ENCODE results near the gene SORCS2.

Gene SORCS2

DNA sequence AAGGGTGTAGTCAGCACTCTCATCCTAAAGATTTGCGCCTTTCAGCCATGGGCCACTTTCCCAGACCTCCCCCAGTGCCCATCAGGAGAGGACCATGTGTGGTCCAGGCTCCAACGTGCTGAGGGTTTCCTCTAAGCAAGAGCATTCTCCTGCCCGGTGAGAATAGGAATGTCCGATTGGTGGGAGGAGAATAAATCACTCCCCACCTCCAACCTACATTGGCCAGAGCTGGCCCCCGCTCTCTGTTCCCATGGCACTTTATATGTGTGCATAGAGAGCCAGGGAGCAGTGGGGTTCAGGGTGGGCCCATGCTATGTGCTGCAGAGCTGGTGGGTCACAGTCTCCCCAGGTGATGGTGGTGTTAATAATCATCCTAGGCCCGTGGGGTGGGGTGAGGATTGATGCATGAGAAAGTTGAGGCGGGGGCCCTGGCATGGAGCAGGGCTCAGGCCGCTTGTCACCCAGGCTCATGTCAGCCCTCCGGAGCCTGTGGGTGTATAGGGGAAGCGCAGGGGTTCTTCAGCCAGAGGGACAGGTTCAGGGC is 6.8 kb upstream of the SORCS2 start:
- no peak for DNase-seq

DNA sequence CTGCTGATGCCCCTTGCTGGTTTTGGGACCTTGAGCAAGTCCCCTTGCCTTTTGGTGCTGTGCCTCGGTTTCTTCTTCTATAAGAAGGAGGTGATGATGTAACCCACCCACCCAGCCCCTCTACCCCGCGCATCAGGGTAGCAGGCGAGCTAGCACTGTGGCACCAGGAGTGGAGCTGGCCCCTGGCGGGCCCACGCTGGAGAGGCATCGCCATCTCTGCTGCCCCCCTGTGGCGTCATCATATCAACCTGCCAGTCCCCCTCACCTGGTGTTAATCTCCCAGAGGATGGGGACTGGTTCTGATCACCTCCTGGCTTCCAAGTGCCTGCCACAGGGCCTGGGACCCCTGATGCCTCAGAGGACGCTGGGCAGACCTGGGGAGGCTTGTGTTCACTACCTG is 6.3 kb upstream of the SORCS2 start:
- no peak for DNase-seq

DNA sequence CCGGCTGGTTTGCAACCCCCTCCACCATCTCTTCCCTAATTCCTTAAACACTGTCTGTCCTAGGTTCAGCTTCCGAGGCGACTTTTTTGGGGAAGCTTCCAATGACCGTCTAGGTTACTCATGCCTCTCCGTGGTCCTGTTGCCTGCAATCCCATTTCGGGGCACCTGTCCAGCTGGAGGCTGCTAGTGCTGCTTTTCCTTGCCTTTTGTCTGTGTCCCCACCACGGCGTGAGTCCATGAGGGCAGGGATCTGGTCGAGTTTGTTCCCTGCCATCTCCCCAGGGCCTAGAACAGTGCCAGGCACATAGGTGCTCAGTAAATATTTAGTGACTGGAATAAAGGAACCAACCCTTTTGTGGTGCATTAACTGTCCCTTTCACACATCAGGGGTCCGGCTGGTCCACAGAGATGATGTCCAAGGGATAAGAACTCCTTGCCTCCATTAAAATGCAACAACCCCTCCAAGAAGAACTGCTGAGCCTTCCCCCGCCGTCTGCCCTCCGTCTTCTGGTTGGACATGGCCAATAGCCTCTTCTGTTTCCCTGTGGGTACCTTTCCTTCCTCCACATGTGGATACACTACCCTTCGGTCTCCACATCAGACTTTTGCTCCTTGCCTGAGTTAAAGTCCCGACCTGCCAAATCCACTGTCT is 5.7 kb upstream of the SORCS2 start:
- no peak for DNase-seq

GRCh38 chr4:7187168-7187535 is 5.2 kb upstream of the SORCS2 start:
- DNase-seq: no peak

DNA sequence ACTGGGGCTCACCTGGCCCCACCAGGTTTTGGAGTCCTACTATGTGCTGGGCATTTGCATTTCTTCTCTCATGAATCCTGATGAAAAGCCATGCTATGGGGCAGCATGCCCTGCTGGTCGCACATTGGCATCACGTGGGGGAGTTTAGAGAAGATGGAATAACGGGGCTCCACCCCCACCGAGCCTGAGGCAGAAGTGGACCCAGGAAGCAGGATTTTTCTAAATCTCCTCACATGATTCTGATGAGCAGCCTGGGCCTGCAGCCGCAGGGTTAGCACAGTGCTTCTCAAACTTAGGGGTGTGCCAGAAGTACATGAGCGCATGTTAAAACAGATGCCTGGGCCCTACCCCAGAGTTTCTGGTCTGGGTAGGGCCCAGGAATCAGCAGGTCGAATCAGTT is 4.6 kb upstream of the SORCS2 start:
- DNase-seq: no peak

- DNase-seq: no peak
Observed at GRCh38 chr4:7189066-7189465, 3.3 kb upstream of the SORCS2 start.

DNA sequence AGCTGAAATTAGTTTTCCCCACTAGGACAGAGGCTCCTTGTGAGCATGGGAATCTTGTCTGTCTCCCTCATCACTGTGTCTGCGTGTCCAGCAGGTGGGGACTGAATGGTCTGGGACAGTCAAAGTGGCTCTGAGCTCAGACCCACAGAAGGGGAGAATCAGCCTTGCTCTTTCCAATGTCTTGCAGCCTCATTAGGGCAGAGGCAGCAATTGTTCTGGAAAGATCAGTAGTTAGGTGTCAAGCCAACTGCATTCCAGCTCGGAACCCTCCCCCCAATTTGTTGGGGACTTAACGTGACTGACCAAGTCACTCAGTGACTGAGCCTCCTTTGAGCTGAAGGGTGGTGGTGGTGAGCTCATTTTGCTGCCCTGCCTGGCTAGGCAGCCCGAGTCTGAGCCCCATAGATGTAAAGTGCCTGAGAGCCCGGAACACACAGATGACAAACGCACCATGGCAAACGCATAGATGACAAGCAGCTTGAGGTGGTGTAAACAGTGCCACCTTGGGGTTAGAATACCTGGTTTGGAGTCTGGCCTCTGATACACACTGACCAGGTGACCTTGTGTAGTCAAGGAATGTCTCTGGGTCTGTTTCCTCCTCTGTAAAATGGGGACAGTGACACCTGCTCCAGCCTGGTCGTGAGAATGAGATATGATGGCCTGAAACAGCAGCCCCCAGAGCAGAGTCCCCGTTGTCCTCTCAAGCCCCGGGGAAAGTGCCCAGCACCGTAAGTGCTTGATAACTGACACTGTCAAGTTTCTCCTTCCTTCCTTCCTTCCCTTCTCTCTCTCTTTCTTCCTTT is 2.7 kb upstream of the SORCS2 start:
- no peak for DNase-seq

- no peak for DNase-seq
Observed at GRCh38 chr4:7190278-7190594, 2.1 kb upstream of the SORCS2 start.

GRCh38 chr4:7190691-7191545 is 1.4 kb upstream of the SORCS2 start:
- no peak for DNase-seq

DNA sequence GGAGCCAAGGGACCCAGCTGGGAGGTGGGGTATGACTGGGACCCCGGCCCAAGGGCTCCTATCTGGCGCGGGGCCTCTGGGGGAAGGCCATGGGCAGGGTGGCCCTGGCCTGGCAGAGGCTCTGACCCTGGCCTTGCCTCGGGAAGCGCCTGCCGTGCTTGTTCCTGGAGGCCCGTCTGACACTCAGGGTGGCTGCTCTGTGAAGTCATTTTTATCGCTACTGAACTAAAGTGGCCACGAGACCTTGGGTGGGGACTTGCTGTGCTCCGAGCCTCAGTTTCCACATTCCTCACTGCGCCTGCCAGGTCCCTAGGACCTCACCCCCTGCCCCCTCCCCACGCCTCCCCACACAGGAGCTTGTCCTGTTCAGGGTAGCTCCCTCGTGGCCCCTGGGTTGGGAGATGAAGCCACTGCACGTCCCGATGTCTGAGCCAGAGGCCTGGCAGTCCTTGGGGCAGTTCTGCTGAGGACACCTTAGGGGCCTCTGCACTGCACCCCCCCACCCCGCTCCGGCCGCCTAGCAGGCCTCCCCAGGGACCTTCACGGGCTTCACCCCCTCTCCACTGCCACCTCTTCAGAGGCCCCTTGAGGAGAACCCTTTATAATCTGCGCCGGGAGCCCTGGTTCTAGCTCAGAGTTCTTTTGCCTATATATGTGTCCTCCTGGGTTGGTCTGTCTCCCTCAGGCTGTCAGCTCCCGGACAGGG is 639 bp upstream of the SORCS2 start:
- DNase-seq: no peak

- DNase-seq: peak in 20 of 58 donors; percentile 12 to 63 (median 26)
Observed at GRCh38 chr4:7193030-7193958, 956 bp downstream of the SORCS2 start.

- peak in 38 of 58 donors; percentile 14 to 66 (median 36) for DNase-seq
Observed at GRCh38 chr4:7194251-7195140, 2.2 kb downstream of the SORCS2 start.

GRCh38 chr4:7195141-7195515 is 2.8 kb downstream of the SORCS2 start:
- DNase-seq: no peak

- peak in 2 of 58 donors; percentile 13 to 38 for DNase-seq
Observed at GRCh38 chr4:7195546-7196287, 3.4 kb downstream of the SORCS2 start.

DNA sequence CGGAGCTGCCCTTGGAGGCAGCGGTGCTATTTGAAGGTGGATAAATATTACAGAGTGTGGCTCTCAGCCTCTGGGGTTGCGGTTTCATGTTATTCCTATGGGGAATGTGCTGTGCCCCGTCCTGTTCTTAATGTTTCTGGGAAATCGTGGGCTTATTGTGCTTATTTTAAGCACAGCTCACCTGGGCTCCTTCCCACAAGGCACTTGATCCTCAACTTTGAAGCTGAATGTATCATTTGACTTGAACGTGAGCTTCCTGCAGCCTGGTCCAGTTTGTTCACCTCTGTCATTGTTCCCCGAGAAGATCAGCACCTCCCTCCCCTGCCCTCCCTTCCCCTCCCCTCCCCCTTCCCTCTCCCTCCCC is 3.9 kb downstream of the SORCS2 start:
- no peak for DNase-seq

DNA sequence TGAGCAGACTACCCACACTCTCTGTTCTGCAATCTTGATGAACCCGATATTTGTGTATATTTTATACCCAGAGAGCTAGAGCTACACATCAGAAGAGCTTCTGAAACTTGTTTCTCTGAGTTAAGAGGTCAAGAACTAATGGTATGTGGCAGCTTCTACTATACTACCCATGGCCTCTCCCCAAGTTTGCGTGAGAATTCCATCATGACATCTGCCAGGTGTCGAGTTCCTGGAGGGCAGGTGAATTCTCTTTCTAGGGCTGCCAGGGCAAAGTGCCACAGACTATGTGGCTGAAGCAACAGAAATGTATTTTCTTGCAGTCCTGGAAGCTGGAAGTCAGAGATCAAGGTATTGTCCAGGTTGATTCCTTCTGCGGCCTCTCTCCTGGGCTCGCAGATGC is 4.4 kb downstream of the SORCS2 start:
- DNase-seq: no peak

- DNase-seq: no peak
Observed at GRCh38 chr4:7197910-7198309, 5.6 kb downstream of the SORCS2 start.

DNA sequence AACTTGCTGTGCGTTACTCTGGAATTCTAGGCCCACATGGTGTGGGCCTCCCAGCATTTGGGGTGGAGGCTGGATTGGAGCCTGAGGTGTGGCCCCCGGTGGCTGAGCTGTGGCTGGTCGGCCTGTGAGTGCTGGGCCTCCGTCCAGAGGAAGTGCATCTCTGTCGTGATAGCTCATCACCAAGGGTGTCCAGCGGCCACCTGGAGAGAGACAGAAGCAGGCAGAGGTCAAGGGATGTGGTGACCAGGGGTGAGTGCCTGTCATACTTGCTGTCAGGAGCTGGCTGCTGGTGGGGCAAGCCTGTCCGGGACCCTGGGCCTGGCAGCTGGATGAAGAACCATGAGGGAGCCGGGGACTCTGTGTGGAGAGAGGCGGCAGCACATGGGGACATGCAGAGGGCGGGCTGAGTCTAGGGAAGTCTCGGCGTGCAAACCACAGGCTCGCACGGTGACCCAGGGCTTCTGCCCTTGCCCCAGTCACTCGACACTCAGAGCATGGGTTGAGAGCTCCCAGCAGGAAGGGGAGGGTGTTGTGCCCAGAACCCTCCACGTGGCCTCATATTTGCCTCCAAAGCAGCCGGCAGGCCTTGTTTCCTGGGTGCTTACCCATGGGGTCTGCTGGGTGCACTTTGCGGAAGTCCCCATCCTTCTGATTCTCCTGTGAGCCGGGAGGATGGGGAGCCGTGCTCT is 6.2 kb downstream of the SORCS2 start:
- DNase-seq: no peak
